ENCODE results near the gene DDX52.

- TF ChIP-seq CTCF (IDR thresholded peaks at IDR 0.05) = no peak
- TF ChIP-seq POLR2A (IDR thresholded peaks at IDR 0.05) = no peak
- TF ChIP-seq EP300 (IDR thresholded peaks at IDR 0.05) = no peak
Measured at GRCh38 chr17:37657202-37657601, 14.0 kb upstream of the DDX52 start.

Data from tibial nerve (tissue), 4 donors.